KMS-11 (cell line): ENCODE measurements around the gene MGRN1.

Experiments
- H2AFZ ChIP-seq: fragments of 200-600 bp; sonication (generic); 2 replicates; pipeline ENCODE4 v1.6.1; 2016; ENCODE audit warnings: antibody characterized with exemption, mixed run types, low read depth
- H3K27ac ChIP-seq: fragments of 200-600 bp; sonication (generic); 2 replicates; pipeline ENCODE4 v1.6.1; 2016; ENCODE audit warnings: mild to moderate bottlenecking, mixed run types
- H3K27me3 ChIP-seq: fragments of 200-600 bp; sonication (generic); 2 replicates; pipeline ENCODE4 v1.6.1; 2017; ENCODE audit warnings: mild to moderate bottlenecking, low read depth, mixed run types, moderate library complexity; ENCODE audit not compliant: insufficient read depth
- H3K36me3 ChIP-seq: fragments of 200-600 bp; sonication (generic); 2 replicates; pipeline ENCODE4 v1.6.1; 2017; ENCODE audit warnings: mild to moderate bottlenecking, mixed run types; ENCODE audit not compliant: insufficient read depth
- H3K4me1 ChIP-seq: fragments of 200-600 bp; sonication (generic); 2 replicates; pipeline ENCODE4 v1.6.1; 2016; ENCODE audit warnings: mild to moderate bottlenecking, low read depth, mixed run types; ENCODE audit not compliant: poor library complexity, severe bottlenecking
- H3K4me2 ChIP-seq: fragments of 200-600 bp; sonication (generic); 2 replicates; pipeline ENCODE4 v1.7.0; 2016; ENCODE audit warnings: mild to moderate bottlenecking, mixed run types
- H3K4me3 ChIP-seq: fragments of 200-600 bp; sonication (generic); IDR thresholded peaks from 2 replicates; pipeline ENCODE4 v1.6.1; 2017; ENCODE audit warnings: low read depth, low read length, mixed read lengths; ENCODE audit not compliant: insufficient read depth
- H3K79me2 ChIP-seq: fragments of 200-600 bp; sonication (generic); 2 replicates; pipeline ENCODE4 v1.6.1; 2016; ENCODE audit warnings: low read depth, mixed run types; ENCODE audit not compliant: insufficient read depth
- H3K9ac ChIP-seq: fragments of 200-600 bp; sonication (generic); 2 replicates; pipeline ENCODE4 v1.6.1; 2016; ENCODE audit warnings: mild to moderate bottlenecking, mixed run types
- H4K20me1 ChIP-seq: fragments of 200-600 bp; sonication (generic); 2 replicates; pipeline ENCODE4 v1.6.1; 2016; ENCODE audit warnings: mild to moderate bottlenecking, mixed run types; ENCODE audit not compliant: insufficient read depth
- TF ChIP-seq, protein P1 (sequence below): fragments of 200-600 bp; sonication (generic); conservative IDR thresholded peaks from 2 replicates; pipeline ENCODE4 v1.6.1; 2017; ENCODE audit warnings: low read depth, mild to moderate bottlenecking, antibody characterized with exemption, low read length, moderate library complexity, mixed read lengths

Gene MGRN1

GRCh38 chr16:4612977-4613635 is 11.5 kb upstream of the MGRN1 start:
- Histone ChIP-seq H3K27me3 (no peaks in the 10 kb centered on the region), H3K36me3 (no peaks in the 10 kb centered on the region), H3K4me1 (peaks cover 30% of the 10 kb centered on the region), H3K4me2 (peak overlapping the region; percentile 83), H3K4me3 (no peak overlapping the region), H4K20me1 (no peaks in the 10 kb centered on the region), H2AFZ (no peak overlapping the region), H3K27ac (no peak overlapping the region), H3K9ac (peak overlapping the region; percentile 83; the same call in 1 of the 2 replicates), H3K79me2 (peaks cover 9% of the 10 kb centered on the region; the same call in 1 of the 2 replicates)
- TF ChIP-seq, protein P1, sequence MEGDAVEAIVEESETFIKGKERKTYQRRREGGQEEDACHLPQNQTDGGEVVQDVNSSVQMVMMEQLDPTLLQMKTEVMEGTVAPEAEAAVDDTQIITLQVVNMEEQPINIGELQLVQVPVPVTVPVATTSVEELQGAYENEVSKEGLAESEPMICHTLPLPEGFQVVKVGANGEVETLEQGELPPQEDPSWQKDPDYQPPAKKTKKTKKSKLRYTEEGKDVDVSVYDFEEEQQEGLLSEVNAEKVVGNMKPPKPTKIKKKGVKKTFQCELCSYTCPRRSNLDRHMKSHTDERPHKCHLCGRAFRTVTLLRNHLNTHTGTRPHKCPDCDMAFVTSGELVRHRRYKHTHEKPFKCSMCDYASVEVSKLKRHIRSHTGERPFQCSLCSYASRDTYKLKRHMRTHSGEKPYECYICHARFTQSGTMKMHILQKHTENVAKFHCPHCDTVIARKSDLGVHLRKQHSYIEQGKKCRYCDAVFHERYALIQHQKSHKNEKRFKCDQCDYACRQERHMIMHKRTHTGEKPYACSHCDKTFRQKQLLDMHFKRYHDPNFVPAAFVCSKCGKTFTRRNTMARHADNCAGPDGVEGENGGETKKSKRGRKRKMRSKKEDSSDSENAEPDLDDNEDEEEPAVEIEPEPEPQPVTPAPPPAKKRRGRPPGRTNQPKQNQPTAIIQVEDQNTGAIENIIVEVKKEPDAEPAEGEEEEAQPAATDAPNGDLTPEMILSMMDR = no peak

GRCh38 chr16:4613636-4614570 is 10.7 kb upstream of the MGRN1 start:
- H3K27me3 ChIP-seq = no peaks in the 10 kb centered on the region

GRCh38 chr16:4614571-4615383 is 9.8 kb upstream of the MGRN1 start, which contains the start of gene UBALD1:
UBALD1 (minus strand) TSS chr16:4614888; CDS start chr16:4614797, 91 bp downstream.
- Histone ChIP-seq H3K4me3 (no peak within 1 kb of the TSS), H3K9ac (peak within 1 kb of the TSS; percentile 83), H3K79me2 (peaks cover 9% of the 10 kb centered on the region; the same call in 1 of the 2 replicates), H4K20me1 (no peaks in the 10 kb centered on the region), H3K27me3 (no peaks in the 10 kb centered on the region), H3K4me1 (peaks cover 30% of the 10 kb centered on the region), H3K27ac (peak within 1 kb of the TSS; percentile 50), H3K36me3 (no peaks in the 10 kb centered on the region), H2AFZ (peak within 1 kb of the TSS; percentile 87), H3K4me2 (peak within 1 kb of the TSS; percentile 83)
- TF ChIP-seq, protein P1 = no peak

More at GRCh38 chr16:4613636-4614570, 10.7 kb upstream of the MGRN1 start:
- Histone ChIP-seq H3K4me3 (no peak overlapping the region), H3K79me2 (peaks cover 9% of the 10 kb centered on the region; the same call in 1 of the 2 replicates), H2AFZ (peak overlapping the region; percentile 87), H3K4me2 (peak overlapping the region; percentile 83), H3K36me3 (no peaks in the 10 kb centered on the region), H3K27ac (no peak overlapping the region), H3K9ac (peak overlapping the region; percentile 83), H3K4me1 (peaks cover 30% of the 10 kb centered on the region), H4K20me1 (no peaks in the 10 kb centered on the region)
- TF ChIP-seq, protein P1 = no peak
